HPDE6-E6E7 (cell line): ENCODE data around the gene GABRP.
"Not testable (repeated sequence)": the region's sequence is repeated elsewhere in the genome, so short reads cannot be mapped to it uniquely, and the experiment has no call there.

Source experiments
- DNase-seq: peaks from one replicate; pipeline ENCODE4 v3.0.0; 2011; ENCODE audit warnings: missing footprints; ENCODE audit errors: extremely low spot score

GABRP gene

GRCh38 chr5:170783498-170784247 lies at the start of gene GABRP:
Gene GABRP (plus strand): TSS chr5:170783725. CDS start chr5:170788616, 4,891 bp downstream.
- DNase-seq: no peak

GRCh38 chr5:170736966-170737365 lies 46.6 kb upstream of the GABRP start:
- no peak for DNase-seq

GRCh38 chr5:170737591-170737990 lies 45.9 kb upstream of the GABRP start:
- no peak for DNase-seq

GRCh38 chr5:170738840-170739239 lies 44.7 kb upstream of the GABRP start:
- no peak for DNase-seq

- no peak for DNase-seq
Observed at GRCh38 chr5:170739446-170739845, 44.1 kb upstream of the GABRP start.

- no peak for DNase-seq
Observed at GRCh38 chr5:170740551-170741205, 42.8 kb upstream of the GABRP start.

- no peak for DNase-seq
Observed at GRCh38 chr5:170741801-170742200, 41.7 kb upstream of the GABRP start.

- DNase-seq: no peak
Observed at GRCh38 chr5:170743876-170744212, 39.7 kb upstream of the GABRP start.

GRCh38 chr5:170745481-170746071 lies 37.9 kb upstream of the GABRP start:
- no peak for DNase-seq

GRCh38 chr5:170746075-170746960 lies 37.2 kb upstream of the GABRP start:
- DNase-seq: no peak

GRCh38 chr5:170746961-170747340 lies 36.6 kb upstream of the GABRP start:
- DNase-seq: no peak

- no peak for DNase-seq
Observed at GRCh38 chr5:170747357-170747756, 36.2 kb upstream of the GABRP start.

- no peak for DNase-seq
Observed at GRCh38 chr5:170747851-170748250, 35.7 kb upstream of the GABRP start.

- no peak for DNase-seq
Observed at GRCh38 chr5:170748951-170749471, 34.5 kb upstream of the GABRP start.

GRCh38 chr5:170749911-170750431 lies 33.6 kb upstream of the GABRP start:
- no peak for DNase-seq

- DNase-seq: no peak
Observed at GRCh38 chr5:170750791-170751190, 32.7 kb upstream of the GABRP start.

GRCh38 chr5:170751631-170752030 lies 31.9 kb upstream of the GABRP start:
- DNase-seq: no peak

- no peak for DNase-seq
Observed at GRCh38 chr5:170752257-170753215, 31.0 kb upstream of the GABRP start.

- DNase-seq: no peak
Observed at GRCh38 chr5:170753311-170753710, 30.2 kb upstream of the GABRP start.

- DNase-seq: not testable (repeated sequence)
Observed at GRCh38 chr5:170754508-170754907, 29.0 kb upstream of the GABRP start.
